Thoracic aorta (tissue), 2 donors: ENCODE data around the gene HOATZ. TPM values are rescaled to one million over a fixed set of nuclear protein-coding genes. Genes with fewer than 3 reads are reported as not detected.

ENCODE experiments used
- ATAC-seq: fragments of 150-250 bp; one replicate; pipeline ENCODE4 v1.8.0; 2017; ENCODE audit warnings: low read depth; ENCODE audit not compliant: insufficient number of reproducible peaks, low FRiP score
- DNase-seq: peaks from one replicate; pipeline ENCODE4 v3.0.0-alpha.2; 2020; ENCODE audit warnings: low spot score
- H3K27ac ChIP-seq, 2 donors: fragments of 200-600 bp; sonication (generic); 1 replicate in 1 of 2; 2 replicates in 1 of 2; pipeline ENCODE4 v1.5.1; 2016; ENCODE audit warnings: mild to moderate bottlenecking in 2 of 2, moderate library complexity in 2 of 2
- H3K27me3 ChIP-seq: fragments of 200-600 bp; sonication (generic); replicated peaks from 2 replicates; pipeline ENCODE4 v1.6.0; 2016; ENCODE audit warnings: mild to moderate bottlenecking; ENCODE audit not compliant: insufficient read depth
- H3K36me3 ChIP-seq: fragments of 200-600 bp; sonication (generic); one replicate; pipeline ENCODE4 v1.5.1; 2016
- H3K4me1 ChIP-seq, 2 donors: fragments of 200-600 bp; sonication (generic); 1 replicate in 1 of 2; 2 replicates in 1 of 2; pipeline versions ENCODE4 v1.5.1 to v1.6.0; 2016; ENCODE audit warnings: low read depth in 2 of 2, mild to moderate bottlenecking in 1 of 2; ENCODE audit not compliant: control insufficient read depth in 1 of 2
- H3K4me3 ChIP-seq: fragments of 200-600 bp; sonication (generic); 2 replicates; pipeline ENCODE4 v1.5.1; 2016; ENCODE audit warnings: mild to moderate bottlenecking
- H3K9me3 ChIP-seq: fragments of 200-600 bp; sonication (generic); 2 replicates; pipeline ENCODE4 v1.5.1; 2016
- total RNA-seq, 2 donors: library from RNA; depleted of rRNA; stranded (reverse); fragments of >200 nt; gene quantifications; one replicate each; pipeline versions ENCODE4 v1.1.0 to v1.2.3, GENCODE V29; 2016
- TF ChIP-seq, protein P1 (sequence below): fragments of 200-600 bp; sonication (generic); IDR thresholded peaks from one replicate; pipeline ENCODE4 v1.5.1; 2019; ENCODE audit warnings: antibody characterized with exemption

HOATZ gene
- total RNA-seq, result not detected

DNA sequence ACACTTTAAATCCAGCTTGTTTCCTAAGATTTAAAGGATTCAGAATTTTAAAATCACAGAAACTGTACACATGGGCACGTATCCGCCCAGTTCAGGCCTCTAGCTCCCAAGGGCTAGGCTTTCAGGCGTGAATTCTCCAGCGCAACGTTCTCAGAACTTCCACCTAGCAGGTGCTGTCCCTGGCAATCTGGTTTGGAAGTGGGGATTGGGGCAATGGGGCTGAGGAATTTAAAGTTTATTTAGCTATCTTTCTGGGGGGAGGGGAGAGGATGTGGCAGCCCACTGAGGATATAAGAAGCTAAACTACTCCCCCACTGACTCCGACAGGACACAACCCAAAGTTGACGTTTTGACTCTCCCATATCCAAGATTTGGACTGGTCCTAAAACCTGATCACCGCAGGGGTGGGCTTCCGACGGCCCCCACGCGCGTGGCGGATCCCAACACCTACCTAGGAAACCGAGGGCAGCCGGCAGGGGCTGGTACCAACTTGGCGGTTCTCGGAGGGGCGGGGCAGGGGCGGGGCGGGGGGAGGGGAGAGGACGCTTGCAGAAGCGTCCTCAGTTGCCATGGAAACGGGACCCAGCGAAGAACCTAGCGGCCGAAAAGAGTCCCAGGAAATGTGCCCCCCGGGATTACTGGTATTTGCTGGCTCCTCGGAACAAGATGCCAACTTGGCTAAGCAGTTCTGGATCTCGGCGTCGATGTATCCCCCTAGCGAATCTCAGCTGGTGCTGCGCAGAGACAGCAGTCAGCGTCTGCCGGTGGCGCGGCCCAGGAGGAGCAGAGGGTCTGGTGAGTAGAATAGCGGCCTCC is at the start of gene HOATZ:
Gene HOATZ, plus strand, starts transcription at position 563 of the 816 bp plus-strand sequence. Its CDS starts 7 bp downstream, at position 570.
- H3K4me1 ChIP-seq, result peaks cover 4 to 9% of the 10 kb centered on the region in 2 donors
- no peak for ATAC-seq
- no peak within 1 kb of the TSS for H3K27ac ChIP-seq
- no peak within 1 kb of the TSS for H3K4me3 ChIP-seq
- DNase-seq, result no peak
- H3K27me3 ChIP-seq, result peaks cover 12% of the 10 kb centered on the region
- no peaks in the 10 kb centered on the region for H3K36me3 ChIP-seq
- TF ChIP-seq, protein P1, sequence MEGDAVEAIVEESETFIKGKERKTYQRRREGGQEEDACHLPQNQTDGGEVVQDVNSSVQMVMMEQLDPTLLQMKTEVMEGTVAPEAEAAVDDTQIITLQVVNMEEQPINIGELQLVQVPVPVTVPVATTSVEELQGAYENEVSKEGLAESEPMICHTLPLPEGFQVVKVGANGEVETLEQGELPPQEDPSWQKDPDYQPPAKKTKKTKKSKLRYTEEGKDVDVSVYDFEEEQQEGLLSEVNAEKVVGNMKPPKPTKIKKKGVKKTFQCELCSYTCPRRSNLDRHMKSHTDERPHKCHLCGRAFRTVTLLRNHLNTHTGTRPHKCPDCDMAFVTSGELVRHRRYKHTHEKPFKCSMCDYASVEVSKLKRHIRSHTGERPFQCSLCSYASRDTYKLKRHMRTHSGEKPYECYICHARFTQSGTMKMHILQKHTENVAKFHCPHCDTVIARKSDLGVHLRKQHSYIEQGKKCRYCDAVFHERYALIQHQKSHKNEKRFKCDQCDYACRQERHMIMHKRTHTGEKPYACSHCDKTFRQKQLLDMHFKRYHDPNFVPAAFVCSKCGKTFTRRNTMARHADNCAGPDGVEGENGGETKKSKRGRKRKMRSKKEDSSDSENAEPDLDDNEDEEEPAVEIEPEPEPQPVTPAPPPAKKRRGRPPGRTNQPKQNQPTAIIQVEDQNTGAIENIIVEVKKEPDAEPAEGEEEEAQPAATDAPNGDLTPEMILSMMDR, result no peak
- H3K9me3 ChIP-seq, result no peaks in the 10 kb centered on the region

DNA sequence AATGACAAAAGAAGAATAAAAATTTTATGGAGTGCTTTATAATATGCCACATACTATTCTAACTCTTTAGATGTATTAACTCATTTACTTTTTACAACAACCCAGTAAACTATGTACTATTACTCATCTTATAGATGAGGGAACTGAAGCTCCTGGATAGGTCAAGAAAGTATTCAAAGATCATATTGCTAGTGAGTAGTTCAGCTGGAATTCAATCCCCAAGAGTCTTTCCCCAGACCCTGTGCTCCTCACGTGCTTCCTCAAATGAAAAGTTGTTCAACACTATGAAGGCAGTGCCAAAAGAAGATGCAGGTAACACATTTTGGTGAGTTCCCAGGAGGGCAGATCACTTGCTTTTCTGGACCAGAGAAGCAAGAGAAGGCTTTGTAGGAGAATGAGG is 49.2 kb upstream of the HOATZ start:
- no peaks in the 10 kb centered on the region for H3K4me1 ChIP-seq
- TF ChIP-seq, protein P1, result no peak
- no peaks in the 10 kb centered on the region for H3K27me3 ChIP-seq
- H3K27ac ChIP-seq, result no peak overlapping the region
- no peaks in the 10 kb centered on the region for H3K9me3 ChIP-seq
- ATAC-seq (no peak), DNase-seq (no peak)
- H3K36me3 ChIP-seq, result no peaks in the 10 kb centered on the region
- no peak overlapping the region for H3K4me3 ChIP-seq

DNA sequence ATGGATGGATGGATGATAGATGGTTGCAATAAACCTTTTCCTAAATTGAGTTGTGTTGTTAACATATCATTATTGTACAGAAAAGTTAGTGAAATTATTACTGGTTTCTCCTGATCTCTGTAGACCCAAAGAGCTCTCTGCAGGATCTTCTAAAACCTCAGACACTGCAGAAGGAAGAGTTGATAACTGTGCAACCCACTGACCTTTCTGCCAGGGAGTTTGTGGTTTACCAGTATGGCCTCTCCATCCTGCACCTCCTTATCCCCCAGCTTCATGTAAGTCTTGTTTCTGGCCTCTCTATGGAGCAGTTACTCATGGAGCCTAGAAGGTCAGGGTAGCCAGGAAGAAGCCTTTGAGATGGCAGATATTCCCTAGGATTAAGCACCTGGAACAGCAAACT is 48.0 kb upstream of the HOATZ start:
- TF ChIP-seq, protein P1, result no peak
- ATAC-seq (no peak), DNase-seq (no peak)
- no peak overlapping the region for H3K27ac ChIP-seq
- H3K9me3 ChIP-seq, result no peaks in the 10 kb centered on the region
- H3K36me3 ChIP-seq, result no peaks in the 10 kb centered on the region
- no peak overlapping the region for H3K4me3 ChIP-seq
- no peaks in the 10 kb centered on the region for H3K27me3 ChIP-seq
- no peaks in the 10 kb centered on the region for H3K4me1 ChIP-seq

DNA sequence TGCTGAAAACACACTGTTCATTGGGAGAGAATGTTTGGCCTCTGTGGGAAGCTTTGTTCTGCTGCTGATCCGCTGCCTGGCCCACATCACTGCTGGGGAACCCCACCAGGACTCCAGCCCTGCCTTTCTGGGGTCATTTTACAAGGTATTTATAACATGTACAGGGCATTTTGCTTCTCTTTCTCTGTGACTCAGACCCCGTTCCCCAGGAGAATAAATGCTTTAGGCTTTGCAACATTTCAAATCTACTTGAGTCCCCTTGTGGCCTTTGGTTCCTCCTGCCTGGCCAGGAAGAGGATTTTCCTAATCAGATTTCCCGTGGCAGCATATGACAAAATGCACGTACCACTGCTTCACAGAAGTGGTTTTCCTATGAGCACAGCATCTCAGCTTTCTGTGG is 45.4 kb upstream of the HOATZ start:
- no peak overlapping the region for H3K4me3 ChIP-seq
- H3K27ac ChIP-seq, result no peak overlapping the region
- DNase-seq, result no peak
- TF ChIP-seq, protein P1, result no peak
- no peak for ATAC-seq
- no peaks in the 10 kb centered on the region for H3K9me3 ChIP-seq
- no peaks in the 10 kb centered on the region for H3K36me3 ChIP-seq
- no peaks in the 10 kb centered on the region for H3K4me1 ChIP-seq
- H3K27me3 ChIP-seq, result no peaks in the 10 kb centered on the region

DNA sequence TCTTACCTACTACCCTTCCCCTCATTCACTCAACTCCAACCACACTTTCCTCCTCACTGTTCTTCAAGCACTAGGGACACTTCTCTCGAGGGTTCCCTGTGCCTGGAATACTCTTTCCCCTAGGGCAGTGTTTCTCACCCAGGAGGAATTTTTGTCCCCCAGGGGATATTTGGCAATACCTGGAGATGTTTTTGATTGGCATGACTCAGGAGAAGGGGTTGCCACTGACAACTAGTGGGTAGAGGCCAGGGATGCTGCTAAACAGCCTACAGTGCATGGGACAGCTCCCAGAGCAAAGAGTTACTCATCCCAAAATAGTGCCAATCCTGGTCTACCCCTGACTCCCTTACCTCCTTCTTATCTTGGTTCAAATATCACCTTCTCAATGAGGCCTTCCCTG is 42.4 kb upstream of the HOATZ start:
- Histone ChIP-seq H3K4me3 (no peak overlapping the region), H3K27me3 (no peaks in the 10 kb centered on the region), H3K36me3 (no peaks in the 10 kb centered on the region), H3K4me1 (no peaks in the 10 kb centered on the region), H3K27ac (no peak overlapping the region), H3K9me3 (no peaks in the 10 kb centered on the region)
- TF ChIP-seq, protein P1, result no peak
- DNase-seq (no peak), ATAC-seq (no peak)
